Neuronal stem cell (in vitro differentiated cells): ENCODE results near the gene SEMA3E.

ENCODE experiments used
- DNase-seq: peaks from one replicate; pipeline ENCODE4 v3.0.0-alpha.2; 2013; ENCODE audit warnings: low spot score
- H2AFZ ChIP-seq: one replicate; pipeline ENCODE4 v1.6.1; 2013; ENCODE audit warnings: mild to moderate bottlenecking, low read length, inconsistent platforms
- H2AK5ac ChIP-seq: 2 replicates; pipeline ENCODE4 v1.6.1; 2013; ENCODE audit warnings: low read depth, mild to moderate bottlenecking, inconsistent platforms, low read length, moderate library complexity, mixed read lengths
- H2BK120ac ChIP-seq: 2 replicates; pipeline ENCODE4 v1.6.1; 2013; ENCODE audit warnings: low read depth, mild to moderate bottlenecking, inconsistent platforms, low read length, moderate library complexity, mixed read lengths
- H2BK12ac ChIP-seq: one replicate; pipeline ENCODE4 v1.6.1; 2013; ENCODE audit warnings: low read length, inconsistent platforms
- H2BK15ac ChIP-seq: 2 replicates; pipeline ENCODE4 v1.6.1; 2013; ENCODE audit warnings: mild to moderate bottlenecking, low read length, inconsistent platforms, mixed read lengths
- H2BK5ac ChIP-seq: one replicate; pipeline ENCODE4 v1.6.1; 2013; ENCODE audit warnings: inconsistent platforms, mild to moderate bottlenecking, low read length, moderate library complexity
- H3K14ac ChIP-seq: one replicate; pipeline ENCODE4 v1.6.1; 2013; ENCODE audit warnings: low read length, inconsistent platforms
- H3K18ac ChIP-seq: 2 replicates; pipeline ENCODE4 v1.6.1; 2013; ENCODE audit warnings: low read length, inconsistent platforms
- H3K23ac ChIP-seq: 2 replicates; pipeline ENCODE4 v1.6.1; 2013; ENCODE audit warnings: low read depth, mild to moderate bottlenecking, mixed read lengths, low read length, inconsistent platforms; ENCODE audit not compliant: poor library complexity
- H3K27ac ChIP-seq: replicated peaks from 3 replicates; pipeline ENCODE4 v1.5.1; 2013; ENCODE audit warnings: low read length, inconsistent platforms
- H3K27me3 ChIP-seq, 3 experiments: 2 replicates each; pipeline ENCODE4 v1.6.1; 2013; ENCODE audit warnings: low read length in 3 of 3, mild to moderate bottlenecking in 2 of 3, inconsistent platforms in 1 of 3, low read depth in 1 of 3, mixed read lengths in 1 of 3, moderate library complexity in 1 of 3; ENCODE audit not compliant: control insufficient read depth in 3 of 3, insufficient read depth in 3 of 3
- H3K36me3 ChIP-seq, 2 donors: replicated peaks in 1 of 2; 2 replicates each; pipeline ENCODE4 v1.6.1; 2013; ENCODE audit warnings: low read length in 2 of 2; ENCODE audit not compliant: control insufficient read depth in 2 of 2, insufficient read depth in 2 of 2
- H3K4ac ChIP-seq: 2 replicates; pipeline ENCODE4 v1.6.1; 2013; ENCODE audit warnings: inconsistent platforms, mild to moderate bottlenecking, low read length, moderate library complexity
- H3K4me1 ChIP-seq, 2 donors: 1 replicate in 1 of 2; 2 replicates in 1 of 2; pipeline ENCODE4 v1.6.1; 2013; ENCODE audit warnings: low read length in 2 of 2, low read depth in 1 of 2; ENCODE audit not compliant: control insufficient read depth in 2 of 2, insufficient read depth in 1 of 2
- H3K4me2 ChIP-seq: one replicate; pipeline ENCODE4 v1.6.1; 2013; ENCODE audit warnings: mild to moderate bottlenecking, low read length, inconsistent platforms; ENCODE audit not compliant: insufficient read depth, poor library complexity, severe bottlenecking
- H3K4me3 ChIP-seq, 2 donors: 2 replicates each; pipeline ENCODE4 v1.5.1; 2013; ENCODE audit warnings: low read length in 2 of 2, mild to moderate bottlenecking in 2 of 2, inconsistent platforms in 1 of 2, moderate library complexity in 1 of 2
- H3K79me1 ChIP-seq: one replicate; pipeline ENCODE4 v1.6.1; 2013; ENCODE audit warnings: low read depth, mild to moderate bottlenecking, inconsistent platforms, low read length, moderate library complexity
- H3K9ac ChIP-seq: one replicate; pipeline ENCODE4 v1.6.1; 2013; ENCODE audit warnings: mild to moderate bottlenecking, low read depth, low read length, inconsistent platforms; ENCODE audit not compliant: poor library complexity
- H3K9me3 ChIP-seq, 2 donors: replicated peaks in 1 of 2; 2 replicates each; pipeline versions ENCODE3 to v1.6.1; 2013; ENCODE audit warnings: low read length in 2 of 2, mild to moderate bottlenecking in 2 of 2, inconsistent platforms in 1 of 2, low read depth in 1 of 2, mixed read lengths in 1 of 2, moderate library complexity in 1 of 2; ENCODE audit not compliant: control insufficient read depth in 2 of 2, insufficient read depth in 1 of 2
- H4K8ac ChIP-seq: one replicate; pipeline ENCODE4 v1.6.1; 2013; ENCODE audit warnings: low read depth, mild to moderate bottlenecking, inconsistent platforms, low read length, moderate library complexity
- H4K91ac ChIP-seq: one replicate; pipeline ENCODE4 v1.6.1; 2013; ENCODE audit warnings: low read length, low read depth, mild to moderate bottlenecking, inconsistent platforms; ENCODE audit not compliant: poor library complexity
- WGBS, 2 donors: extraction: QIAGEN DNeasy Blood & Tissue Kit; methylation state at CpG; one replicate each; pipeline ENCODE4 v1.1.7; 2013; ENCODE audit warnings: missing lambda C conversion rate in 2 of 2, mixed read lengths in 1 of 2; ENCODE audit not compliant: insufficient read length in 2 of 2, insufficient replicate concordance in 1 of 2; ENCODE audit errors: extremely low coverage in 2 of 2; 5-methylcytosine and 5-hydroxymethylcytosine counted together

SEMA3E gene

DNA sequence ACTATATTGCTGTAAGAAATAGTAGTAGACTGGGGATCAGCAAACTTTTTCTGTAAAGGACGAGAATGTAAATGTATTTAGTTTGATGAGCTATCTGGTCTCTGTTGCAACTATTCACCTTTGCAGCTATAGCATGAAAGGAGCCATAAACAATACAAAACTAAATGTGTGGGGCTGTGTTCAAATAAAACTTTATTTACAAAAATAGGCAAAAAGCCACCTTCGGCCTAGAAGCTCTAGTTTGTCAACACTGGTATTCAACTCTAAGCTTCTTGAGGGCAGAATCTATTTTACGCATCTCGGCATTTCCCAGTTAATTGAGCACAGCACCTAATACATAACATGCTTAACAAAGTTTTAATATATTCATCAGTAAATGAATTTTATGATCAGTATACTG lies 181.4 kb downstream of the SEMA3E start:
- H3K4me3 ChIP-seq: no peak overlapping the region
- H3K4me2 ChIP-seq: no peak overlapping the region
- H3K9me3 ChIP-seq: no peaks in the 10 kb centered on the region
- no peak overlapping the region for H2BK120ac ChIP-seq
- no peaks in the 10 kb centered on the region for H3K36me3 ChIP-seq
- H2BK15ac ChIP-seq: no peak overlapping the region
- H2BK12ac ChIP-seq: no peak overlapping the region
- no peak overlapping the region for H3K27ac ChIP-seq
- H2BK5ac ChIP-seq: no peak overlapping the region
- no peak overlapping the region for H2AK5ac ChIP-seq
- no peak overlapping the region for H3K23ac ChIP-seq
- no peak overlapping the region for H4K8ac ChIP-seq
- H3K4me1 ChIP-seq: peaks cover 2 to 6% of the 10 kb centered on the region in 2 donors
- DNase-seq: no peak
- H3K14ac ChIP-seq: no peak overlapping the region
- no peaks in the 10 kb centered on the region for H3K79me1 ChIP-seq
- no peak overlapping the region for H3K18ac ChIP-seq
- H2AFZ ChIP-seq: no peak overlapping the region
- no peak overlapping the region for H3K4ac ChIP-seq
- no peaks in the 10 kb centered on the region for H3K27me3 ChIP-seq
- no CpG with 5 or more reads among the region's 4 CpGs for WGBS, 2 donors
- no peak overlapping the region for H4K91ac ChIP-seq
- H3K9ac ChIP-seq: no peak overlapping the region

DNA sequence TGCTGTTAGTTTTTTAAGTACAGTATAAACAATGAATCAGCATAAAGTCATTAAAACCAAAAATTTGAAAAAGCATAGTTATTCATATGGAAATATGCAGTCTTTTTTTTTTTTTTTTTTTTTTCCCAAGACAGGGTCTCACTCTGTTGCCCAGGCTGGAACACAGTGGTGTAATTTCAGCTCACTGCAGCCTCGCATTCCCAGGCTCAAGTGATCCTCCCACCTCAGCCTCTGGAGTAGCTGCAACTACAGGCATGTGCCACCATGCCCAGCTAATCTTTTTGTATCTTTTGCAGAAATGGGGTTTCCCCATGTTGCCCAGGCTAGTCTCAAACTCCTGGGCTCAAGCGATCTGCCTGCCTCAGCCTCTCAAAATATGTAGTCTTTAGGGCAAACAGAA lies 182.0 kb downstream of the SEMA3E start:
- Histone ChIP-seq H2AFZ (no peak overlapping the region), H2BK12ac (no peak overlapping the region), H3K4me2 (no peak overlapping the region), H3K9ac (no peak overlapping the region), H2BK5ac (no peak overlapping the region), H3K4ac (no peak overlapping the region), H3K4me3 (no peak overlapping the region), H2BK120ac (no peak overlapping the region), H3K27me3 (no peaks in the 10 kb centered on the region), H3K4me1 (peaks cover 2 to 6% of the 10 kb centered on the region in 2 donors), H2BK15ac (no peak overlapping the region), H4K8ac (no peak overlapping the region), H3K27ac (no peak overlapping the region), H3K9me3 (no peaks in the 10 kb centered on the region), H4K91ac (no peak overlapping the region), H3K14ac (no peak overlapping the region), H3K18ac (no peak overlapping the region), H3K23ac (no peak overlapping the region), H3K79me1 (no peaks in the 10 kb centered on the region), H3K36me3 (no peaks in the 10 kb centered on the region), H2AK5ac (no peak overlapping the region)
- no peak for DNase-seq
- no CpG with 5 or more reads among the region's 2 CpGs for WGBS, 2 donors

DNA sequence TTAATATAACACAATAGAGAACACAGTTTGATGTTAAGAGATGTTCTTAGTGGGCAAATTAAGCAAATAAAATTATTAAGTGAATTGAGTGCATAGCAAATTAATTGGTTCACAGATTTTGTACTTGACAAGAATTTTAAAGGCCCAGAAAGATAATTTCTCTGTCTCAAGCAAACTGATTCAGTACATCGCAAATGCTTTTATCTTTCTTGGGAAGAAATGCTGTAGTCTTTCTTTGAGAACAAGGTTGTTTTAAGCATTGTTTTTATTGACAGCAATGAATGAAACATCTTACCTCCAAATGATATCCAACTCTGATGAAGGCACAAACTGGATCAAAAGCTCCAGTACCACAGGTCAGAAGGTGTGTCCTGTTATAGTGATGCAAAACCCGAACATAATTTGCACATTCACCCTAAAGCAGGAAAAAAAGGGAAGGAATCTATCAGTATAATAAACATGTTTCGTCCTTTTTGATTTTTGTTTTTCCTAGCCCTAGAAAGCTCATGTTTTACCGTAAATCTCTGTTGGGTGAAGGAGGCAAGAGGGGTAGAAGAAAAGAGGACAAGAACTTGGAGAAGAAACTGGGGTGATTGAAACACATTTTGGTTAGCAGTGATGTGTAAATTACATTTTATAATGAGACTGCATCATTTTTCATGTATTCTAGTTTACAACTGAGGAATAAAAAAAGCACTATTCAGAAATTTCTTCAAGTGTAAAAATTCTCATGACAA lies 182.6 kb downstream of the SEMA3E start:
- Histone ChIP-seq H2AK5ac (no peak overlapping the region), H3K4ac (no peak overlapping the region), H3K27ac (no peak overlapping the region)

DNA sequence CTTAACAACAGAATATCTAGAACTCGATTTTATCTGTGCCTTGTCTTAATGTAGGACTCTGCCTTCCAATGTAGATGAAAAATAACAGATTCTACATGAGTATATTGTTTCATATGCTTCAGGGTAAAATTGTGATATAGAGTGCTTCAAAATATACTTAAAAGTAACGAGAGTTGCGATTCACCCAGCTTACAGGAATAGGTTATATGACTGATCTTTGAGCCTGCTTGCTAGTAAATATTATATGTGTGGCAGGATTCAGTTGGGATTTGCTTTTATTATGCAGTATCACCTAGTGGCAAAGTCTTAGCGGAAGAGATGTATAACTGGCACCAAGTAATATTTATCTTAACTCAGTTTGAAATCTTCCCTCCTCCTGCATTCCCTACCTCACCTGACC lies 183.3 kb downstream of the SEMA3E start:
- Histone ChIP-seq H3K14ac (no peak overlapping the region), H3K9me3 (no peaks in the 10 kb centered on the region), H3K18ac (no peak overlapping the region), H3K27me3 (peaks cover 0 to under 1% (median 0%) of the 10 kb centered on the region in 3 experiments), H2BK5ac (no peak overlapping the region), H2BK12ac (no peak overlapping the region), H4K91ac (no peak overlapping the region), H3K23ac (no peak overlapping the region), H2AK5ac (no peak overlapping the region), H2BK15ac (no peak overlapping the region), H3K4me3 (no peak overlapping the region), H3K79me1 (no peaks in the 10 kb centered on the region), H3K4me2 (no peak overlapping the region), H3K4ac (no peak overlapping the region), H3K27ac (no peak overlapping the region), H2AFZ (no peak overlapping the region), H4K8ac (no peak overlapping the region), H2BK120ac (no peak overlapping the region), H3K36me3 (no peaks in the 10 kb centered on the region), H3K4me1 (peaks cover 2 to 6% of the 10 kb centered on the region in 2 donors), H3K9ac (no peak overlapping the region)
- no peak for DNase-seq
- no CpG with 5 or more reads among the region's 4 CpGs for WGBS, 2 donors

More for the DNA sequence above, 182.6 kb downstream of the SEMA3E start:
- H3K14ac ChIP-seq: no peak overlapping the region
- H3K4me3 ChIP-seq: no peak overlapping the region
- H3K9me3 ChIP-seq: no peaks in the 10 kb centered on the region
- H3K27me3 ChIP-seq: no peaks in the 10 kb centered on the region
- no peak overlapping the region for H3K18ac ChIP-seq
- peaks cover 2 to 6% of the 10 kb centered on the region in 2 donors for H3K4me1 ChIP-seq
- H3K36me3 ChIP-seq: no peaks in the 10 kb centered on the region
- H4K8ac ChIP-seq: no peak overlapping the region
- no peaks in the 10 kb centered on the region for H3K79me1 ChIP-seq
- DNase-seq: no peak
- no peak overlapping the region for H4K91ac ChIP-seq
- no peak overlapping the region for H3K4me2 ChIP-seq
- H3K23ac ChIP-seq: no peak overlapping the region
- H3K9ac ChIP-seq: no peak overlapping the region
- no peak overlapping the region for H2BK120ac ChIP-seq
- H2BK15ac ChIP-seq: no peak overlapping the region
- WGBS, 2 donors: no CpG with 5 or more reads among the region's 4 CpGs
- H2BK5ac ChIP-seq: no peak overlapping the region
- H2BK12ac ChIP-seq: no peak overlapping the region
- no peak overlapping the region for H2AFZ ChIP-seq
